D341Med (cell line): ENCODE results near the gene SSU72.

Experiments used
- DNase-seq: peaks from one replicate; pipeline ENCODE4 v3.0.0; 2012; ENCODE audit warnings: low spot score

The SSU72 gene

GRCh38 chr1:1610796-1611195, 36.1 kb upstream of the SSU72 start:
- DNase-seq, result no peak

- no peak for DNase-seq
Observed at GRCh38 chr1:1609822-1610485, 35.3 kb upstream of the SSU72 start.

- no peak for DNase-seq
Observed at GRCh38 chr1:1606232-1606631, 31.6 kb upstream of the SSU72 start.

- no peak for DNase-seq
Observed at GRCh38 chr1:1605724-1606123, 31.1 kb upstream of the SSU72 start.

- DNase-seq, result no peak
Observed at GRCh38 chr1:1605034-1605591, 30.4 kb upstream of the SSU72 start.

GRCh38 chr1:1604374-1605033, 29.8 kb upstream of the SSU72 start:
- DNase-seq, result no peak

GRCh38 chr1:1603671-1604373, 29.2 kb upstream of the SSU72 start:
- DNase-seq, result no peak

- no peak for DNase-seq
Observed at GRCh38 chr1:1602968-1603506, 28.4 kb upstream of the SSU72 start.

- DNase-seq, result no peak
Observed at GRCh38 chr1:1602304-1602967, 27.8 kb upstream of the SSU72 start.

GRCh38 chr1:1601564-1602303, 27.1 kb upstream of the SSU72 start:
- DNase-seq, result no peak

- no peak for DNase-seq
Observed at GRCh38 chr1:1600861-1601563, 26.3 kb upstream of the SSU72 start.

- DNase-seq, result peak; percentile 84
Observed at GRCh38 chr1:1599935-1600860, 25.5 kb upstream of the SSU72 start, which contains the start of gene FNDC10. TSS of gene FNDC10 (minus strand) at chr1:1600135. CDS start at chr1:1600015, 120 bp downstream.

- DNase-seq, result peak; percentile 87
Observed at GRCh38 chr1:1599030-1599934, 24.6 kb upstream of the SSU72 start.

- DNase-seq, result no peak
Observed at GRCh38 chr1:1598720-1599029, 24.0 kb upstream of the SSU72 start.

GRCh38 chr1:1598051-1598719, 23.5 kb upstream of the SSU72 start:
- no peak for DNase-seq

- peak; percentile 79 for DNase-seq
Observed at GRCh38 chr1:1597275-1597930, 22.7 kb upstream of the SSU72 start.

- peak; percentile 35 for DNase-seq
Observed at GRCh38 chr1:1596493-1597274, 22.0 kb upstream of the SSU72 start.
